ENCODE measurements around the gene FAM81A.

FAM81A gene

GRCh38 chr15:59557581-59557980 lies 119.6 kb downstream of the FAM81A start:
- no peaks in the 10 kb centered on the region for H3K36me3 ChIP-seq (ENCODE audit: control insufficient read depth in 4 of 4, insufficient read depth in 4 of 4, low read length in 3 of 4)
- DNase-seq, result peak; percentile 11 to 55 (median 44)
- peaks cover 0 to 3% (median 0%) of the 10 kb centered on the region in 4 experiments for H3K4me1 ChIP-seq (ENCODE audit: control extremely low read depth in 1 of 4, control insufficient read depth in 4 of 4, insufficient read depth in 4 of 4, low read length in 3 of 4)
- CTCF ChIA-PET, result no interaction called here
- no CpG with 5 or more reads among the region's 3 CpGs for WGBS (ENCODE audit: insufficient coverage)
- H3K27ac ChIP-seq (ENCODE audit: insufficient read depth in 1 of 2, low read depth in 1 of 2, low read length in 2 of 2, poor library complexity in 1 of 2, severe bottlenecking in 2 of 2), result no peak overlapping the region
- POLR2A ChIA-PET, result no interaction called here
- no peak overlapping the region for H3K4me3 ChIP-seq (ENCODE audit: control insufficient read depth in 1 of 7, extremely low read depth in 1 of 7, insufficient read depth in 4 of 7, low read depth in 2 of 7, low read length in 6 of 7)
- H3K27me3 ChIP-seq (replicated peaks in 2 of 5; ENCODE audit: control insufficient read depth in 4 of 5, insufficient read depth in 5 of 5, low read length in 4 of 5), result no peaks in the 10 kb centered on the region
- H3K9me3 ChIP-seq (ENCODE audit: control extremely low read depth in 1 of 5, control insufficient read depth in 4 of 5, insufficient read depth in 2 of 5, low read depth in 1 of 5, low read length in 4 of 5), result no peaks in the 10 kb centered on the region

GRCh38 chr15:59558851-59559250 lies 120.9 kb downstream of the FAM81A start:
- no CpG with 5 or more reads among the region's 1 CpG for WGBS (ENCODE audit: insufficient coverage)

GRCh38 chr15:59561547-59561946 lies 123.6 kb downstream of the FAM81A start:
- Histone ChIP-seq H3K9me3 (ENCODE audit: control extremely low read depth in 1 of 5, control insufficient read depth in 4 of 5, insufficient read depth in 2 of 5, low read depth in 1 of 5, low read length in 4 of 5) (peaks cover 0 to 7% (median 3%) of the 10 kb centered on the region in 5 experiments), H3K36me3 (ENCODE audit: control insufficient read depth in 4 of 4, insufficient read depth in 4 of 4, low read length in 3 of 4) (no peaks in the 10 kb centered on the region), H3K4me3 (ENCODE audit: control insufficient read depth in 1 of 7, extremely low read depth in 1 of 7, insufficient read depth in 4 of 7, low read depth in 2 of 7, low read length in 6 of 7) (no peak overlapping the region), H3K27me3 (replicated peaks in 2 of 5; ENCODE audit: control insufficient read depth in 4 of 5, insufficient read depth in 5 of 5, low read length in 4 of 5) (no peaks in the 10 kb centered on the region), H3K27ac (ENCODE audit: insufficient read depth in 1 of 2, low read depth in 1 of 2, low read length in 2 of 2, poor library complexity in 1 of 2, severe bottlenecking in 2 of 2) (no peak overlapping the region), H3K4me1 (ENCODE audit: control extremely low read depth in 1 of 4, control insufficient read depth in 4 of 4, insufficient read depth in 4 of 4, low read length in 3 of 4) (peaks cover 0 to 3% (median 0%) of the 10 kb centered on the region in 4 experiments)
- ChIA-PET POLR2A (no interaction called here), CTCF (no interaction called here)
- DNase-seq, result no peak
- WGBS (ENCODE audit: insufficient coverage), result 100% methylated on average over 1 of the region's 4 CpGs

More at GRCh38 chr15:59558851-59559250, 120.9 kb downstream of the FAM81A start:
- Histone ChIP-seq H3K9me3 (ENCODE audit: control extremely low read depth in 1 of 5, control insufficient read depth in 4 of 5, insufficient read depth in 2 of 5, low read depth in 1 of 5, low read length in 4 of 5) (no peaks in the 10 kb centered on the region), H3K27ac (ENCODE audit: insufficient read depth in 1 of 2, low read depth in 1 of 2, low read length in 2 of 2, poor library complexity in 1 of 2, severe bottlenecking in 2 of 2) (no peak overlapping the region), H3K27me3 (replicated peaks in 2 of 5; ENCODE audit: control insufficient read depth in 4 of 5, insufficient read depth in 5 of 5, low read length in 4 of 5) (no peaks in the 10 kb centered on the region), H3K4me1 (ENCODE audit: control extremely low read depth in 1 of 4, control insufficient read depth in 4 of 4, insufficient read depth in 4 of 4, low read length in 3 of 4) (peaks cover 0 to 3% (median 0%) of the 10 kb centered on the region in 4 experiments), H3K4me3 (ENCODE audit: control insufficient read depth in 1 of 7, extremely low read depth in 1 of 7, insufficient read depth in 4 of 7, low read depth in 2 of 7, low read length in 6 of 7) (no peak overlapping the region), H3K36me3 (ENCODE audit: control insufficient read depth in 4 of 4, insufficient read depth in 4 of 4, low read length in 3 of 4) (no peaks in the 10 kb centered on the region)
- ChIA-PET CTCF (interaction anchor here (2.1 kb wide), 1 partner anchor 26 kb away, joined by 6 read pairs; no protein-coding TSS in a partner anchor), POLR2A (no interaction called here)
- DNase-seq, result no peak

GRCh38 chr15:59562448-59563186 lies 124.6 kb downstream of the FAM81A start:
- ChIA-PET POLR2A (no interaction called here), CTCF (interaction anchor here (0.5 to 1.8 kb wide), 5 partner anchors 22 to 1430 kb away, joined by 3 to 6 read pairs (median 3); no protein-coding TSS in a partner anchor)
- no peak for DNase-seq
- no CpG with 5 or more reads among the region's 2 CpGs for WGBS (ENCODE audit: insufficient coverage)
- H3K4me1 ChIP-seq (ENCODE audit: control extremely low read depth in 1 of 4, control insufficient read depth in 4 of 4, insufficient read depth in 4 of 4, low read length in 3 of 4), result peaks cover 0 to 3% (median 0%) of the 10 kb centered on the region in 4 experiments
- peaks cover 0 to 1% (median 0%) of the 10 kb centered on the region in 5 experiments for H3K27me3 ChIP-seq (replicated peaks in 2 of 5; ENCODE audit: control insufficient read depth in 4 of 5, insufficient read depth in 5 of 5, low read length in 4 of 5)
- peaks cover 0 to 9% (median 3%) of the 10 kb centered on the region in 5 experiments for H3K9me3 ChIP-seq (ENCODE audit: control extremely low read depth in 1 of 5, control insufficient read depth in 4 of 5, insufficient read depth in 2 of 5, low read depth in 1 of 5, low read length in 4 of 5)
- H3K4me3 ChIP-seq (ENCODE audit: control insufficient read depth in 1 of 7, extremely low read depth in 1 of 7, insufficient read depth in 4 of 7, low read depth in 2 of 7, low read length in 6 of 7), result no peak overlapping the region
- no peak overlapping the region for H3K27ac ChIP-seq (ENCODE audit: insufficient read depth in 1 of 2, low read depth in 1 of 2, low read length in 2 of 2, poor library complexity in 1 of 2, severe bottlenecking in 2 of 2)
- no peaks in the 10 kb centered on the region for H3K36me3 ChIP-seq (ENCODE audit: control insufficient read depth in 4 of 4, insufficient read depth in 4 of 4, low read length in 3 of 4)

- H3K9me3 ChIP-seq (ENCODE audit: control extremely low read depth in 1 of 5, control insufficient read depth in 4 of 5, insufficient read depth in 2 of 5, low read depth in 1 of 5, low read length in 4 of 5), result peaks cover 0 to 9% (median 3%) of the 10 kb centered on the region in 5 experiments
- CTCF ChIA-PET, result interaction anchor here (1.0 to 1.4 kb wide), 2 partner anchors 10 to 396 kb away, joined by 3 read pairs; no protein-coding TSS in a partner anchor
- POLR2A ChIA-PET, result no interaction called here
Observed at GRCh38 chr15:59565299-59565698, 127.3 kb downstream of the FAM81A start.

GRCh38 chr15:59567324-59567723 lies 129.3 kb downstream of the FAM81A start:
- H3K27me3 ChIP-seq (replicated peaks in 2 of 5; ENCODE audit: control insufficient read depth in 4 of 5, insufficient read depth in 5 of 5, low read length in 4 of 5), result peaks cover 0 to 6% (median 0%) of the 10 kb centered on the region in 5 experiments
- H3K27ac ChIP-seq (ENCODE audit: insufficient read depth in 1 of 2, low read depth in 1 of 2, low read length in 2 of 2, poor library complexity in 1 of 2, severe bottlenecking in 2 of 2), result no peak overlapping the region
- ChIA-PET CTCF (no interaction called here), POLR2A (no interaction called here)
- H3K4me1 ChIP-seq (ENCODE audit: control extremely low read depth in 1 of 4, control insufficient read depth in 4 of 4, insufficient read depth in 4 of 4, low read length in 3 of 4), result no peaks in the 10 kb centered on the region
- H3K36me3 ChIP-seq (ENCODE audit: control insufficient read depth in 4 of 4, insufficient read depth in 4 of 4, low read length in 3 of 4), result no peaks in the 10 kb centered on the region
- no CpG with 5 or more reads among the region's 1 CpG for WGBS (ENCODE audit: insufficient coverage)
- no peak overlapping the region for H3K4me3 ChIP-seq (ENCODE audit: control insufficient read depth in 1 of 7, extremely low read depth in 1 of 7, insufficient read depth in 4 of 7, low read depth in 2 of 7, low read length in 6 of 7)
- peaks cover 0 to 9% (median 3%) of the 10 kb centered on the region in 5 experiments for H3K9me3 ChIP-seq (ENCODE audit: control extremely low read depth in 1 of 5, control insufficient read depth in 4 of 5, insufficient read depth in 2 of 5, low read depth in 1 of 5, low read length in 4 of 5)
- DNase-seq, result no peak

More at GRCh38 chr15:59565299-59565698, 127.3 kb downstream of the FAM81A start:
- Histone ChIP-seq H3K27me3 (replicated peaks in 2 of 5; ENCODE audit: control insufficient read depth in 4 of 5, insufficient read depth in 5 of 5, low read length in 4 of 5) (peaks cover 0 to 5% (median 0%) of the 10 kb centered on the region in 5 experiments), H3K4me1 (ENCODE audit: control extremely low read depth in 1 of 4, control insufficient read depth in 4 of 4, insufficient read depth in 4 of 4, low read length in 3 of 4) (no peaks in the 10 kb centered on the region), H3K27ac (ENCODE audit: insufficient read depth in 1 of 2, low read depth in 1 of 2, low read length in 2 of 2, poor library complexity in 1 of 2, severe bottlenecking in 2 of 2) (no peak overlapping the region), H3K36me3 (ENCODE audit: control insufficient read depth in 4 of 4, insufficient read depth in 4 of 4, low read length in 3 of 4) (no peaks in the 10 kb centered on the region), H3K4me3 (ENCODE audit: control insufficient read depth in 1 of 7, extremely low read depth in 1 of 7, insufficient read depth in 4 of 7, low read depth in 2 of 7, low read length in 6 of 7) (no peak overlapping the region)
- WGBS (ENCODE audit: insufficient coverage), result no CpG with 5 or more reads among the region's 4 CpGs
- no peak for DNase-seq

- no peak overlapping the region for H3K27ac ChIP-seq (ENCODE audit: insufficient read depth in 1 of 2, low read depth in 1 of 2, low read length in 2 of 2, poor library complexity in 1 of 2, severe bottlenecking in 2 of 2)
- H3K27me3 ChIP-seq (replicated peaks in 2 of 5; ENCODE audit: control insufficient read depth in 4 of 5, insufficient read depth in 5 of 5, low read length in 4 of 5), result peaks cover 0 to 10% (median 0%) of the 10 kb centered on the region in 5 experiments
- no peaks in the 10 kb centered on the region for H3K36me3 ChIP-seq (ENCODE audit: control insufficient read depth in 4 of 4, insufficient read depth in 4 of 4, low read length in 3 of 4)
- peaks cover 0 to 9% (median 3%) of the 10 kb centered on the region in 5 experiments for H3K9me3 ChIP-seq (ENCODE audit: control extremely low read depth in 1 of 5, control insufficient read depth in 4 of 5, insufficient read depth in 2 of 5, low read depth in 1 of 5, low read length in 4 of 5)
- H3K4me1 ChIP-seq (ENCODE audit: control extremely low read depth in 1 of 4, control insufficient read depth in 4 of 4, insufficient read depth in 4 of 4, low read length in 3 of 4), result no peaks in the 10 kb centered on the region
- DNase-seq, result no peak
- CTCF ChIA-PET, result no interaction called here
- no peak overlapping the region for H3K4me3 ChIP-seq (ENCODE audit: control insufficient read depth in 1 of 7, extremely low read depth in 1 of 7, insufficient read depth in 4 of 7, low read depth in 2 of 7, low read length in 6 of 7)
- POLR2A ChIA-PET, result no interaction called here
- WGBS (ENCODE audit: insufficient coverage), result 90% methylated on average over 7 of the region's 8 CpGs
Observed at GRCh38 chr15:59569477-59569876, 131.5 kb downstream of the FAM81A start.
